A549 (cell line): ENCODE results near the gene ACADL. TPM values are rescaled to one million over a fixed set of nuclear protein-coding genes. Genes with fewer than 3 reads are reported as not detected.
A peak's percentile ranks its signal among the peaks of the same experiment; 100 is the strongest.

Source experiments
- ATAC-seq, 2 experiments: fragments of 200-7000 bp in 1 of 2; fragments of >200 bp in 1 of 2; cut with Nextera tagmentation in 1 of 2; cut with Tn5 transposase in 1 of 2; 3 replicates each; pipeline versions ENCODE4 v1.8.0 to v1.9.1; 2018 to 2020; ENCODE audit warnings: mild to moderate bottlenecking in 1 of 2, moderate library complexity in 1 of 2
- CTCF ChIA-PET: fragments of 300-600 bp; sonication (Branson Sonifier 250); formaldehyde crosslinking; extraction: SDS; loops from one replicate; lab custom pipeline; 2021; ENCODE audit warnings: antibody characterized with exemption, inconsistent platforms; lab: Yijun Ruan, JAX
- POLR2A ChIA-PET: fragments of 350-600 bp; formaldehyde crosslinking; extraction: SDS; loops from one replicate; lab custom pipeline; 2021; ENCODE audit warnings: antibody characterized with exemption, inconsistent platforms; lab: Yijun Ruan, JAX
- DNase-seq, 2 experiments: peaks; one replicate each; pipeline versions ENCODE4 v3.0.0 to v3.0.0-alpha.2; 2011 to 2016; ENCODE audit warnings: low read depth in 1 of 2, low spot score in 1 of 2
- FAIRE-seq: peaks from 2 replicates; lab custom pipeline; 2011; peaks lifted over from hg19 to GRCh38; lab: Jason Lieb, UNC
- H3K27ac ChIP-seq, 2 experiments: fragments of >200 bp; sonication (Bioruptor Twin); formaldehyde crosslinking; 3 replicates each; pipeline ENCODE4 v1.5.1; 2016 to 2017
- H3K4me1 ChIP-seq: fragments of >200 bp; sonication (Bioruptor Twin); formaldehyde crosslinking; 3 replicates; pipeline ENCODE4 v1.6.1; 2016
- H3K4me2 ChIP-seq: fragments of >200 bp; sonication (Bioruptor Twin); formaldehyde crosslinking; 3 replicates; pipeline ENCODE4 v1.6.1; 2016
- H3K4me3 ChIP-seq: fragments of >200 bp; sonication (Bioruptor Twin); formaldehyde crosslinking; 3 replicates; pipeline ENCODE4 v1.5.1; 2016
- H3K9me3 ChIP-seq: fragments of >200 bp; sonication (Bioruptor Twin); formaldehyde crosslinking; 3 replicates; pipeline ENCODE4 v1.6.1; 2016
- CBX2 ChIP-seq: fragments of 200-600 bp; sonication (generic); IDR thresholded peaks from 2 replicates; pipeline ENCODE4 v1.6.1; 2016; ENCODE audit warnings: low read depth, mild to moderate bottlenecking, borderline replicate concordance
- CBX8 ChIP-seq: fragments of 200-600 bp; sonication (generic); IDR thresholded peaks from 2 replicates; pipeline ENCODE4 v1.6.1; 2016
- CHD2 ChIP-seq: fragments of 150-350 bp; IDR thresholded peaks from 2 replicates; pipeline ENCODE4 v1.6.1; 2014; ENCODE audit warnings: low read length; ENCODE audit not compliant: partially characterized antibody
- CHD4 ChIP-seq: fragments of 200-600 bp; sonication (generic); IDR thresholded peaks from 2 replicates; pipeline ENCODE4 v1.6.1; 2016; ENCODE audit warnings: antibody characterized with exemption, mild to moderate bottlenecking, borderline replicate concordance
- EHMT2 ChIP-seq: fragments of 200-600 bp; sonication (generic); IDR thresholded peaks from 2 replicates; pipeline ENCODE4 v1.6.1; 2016; ENCODE audit warnings: antibody characterized with exemption, low read depth, mild to moderate bottlenecking, moderate library complexity
- FOSL2 ChIP-seq, 2 experiments: fragments of 450-650 bp in 1 of 2; fragments of >200 bp in 1 of 2; sonication (Bioruptor Twin) in 1 of 2; formaldehyde crosslinking; IDR thresholded peaks; 2 replicates each; pipeline versions ENCODE4 v1.5.0 to v1.6.1; 2016 to 2020; ENCODE audit warnings: mild to moderate bottlenecking in 1 of 2, moderate library complexity in 1 of 2
- GATA3 ChIP-seq: IDR thresholded peaks from 2 replicates; pipeline ENCODE4 v1.6.1; 2012; ENCODE audit warnings: borderline replicate concordance
- HEYL ChIP-seq: fragments of 250-450 bp; sonication (Bioruptor Pico); IDR thresholded peaks from 2 replicates; pipeline ENCODE4 v1.8.0; 2021; ENCODE audit warnings: mild to moderate bottlenecking, moderate library complexity
- HOXA7 ChIP-seq: fragments of 250-450 bp; sonication (Bioruptor Pico); IDR thresholded peaks from 2 replicates; pipeline ENCODE4 v1.5.0; 2020; ENCODE audit warnings: mild to moderate bottlenecking, moderate library complexity
- HOXB5 ChIP-seq: fragments of 250-450 bp; sonication (Bioruptor Pico); IDR thresholded peaks from 2 replicates; pipeline ENCODE4 v1.5.0; 2020; ENCODE audit warnings: mild to moderate bottlenecking, moderate library complexity
- MAZ ChIP-seq: fragments of 150-350 bp; IDR thresholded peaks from 2 replicates; pipeline ENCODE4 v1.6.1; 2014; ENCODE audit warnings: antibody characterized with exemption, low read depth, low read length, borderline replicate concordance
- MYC ChIP-seq: IDR thresholded peaks from 2 replicates; pipeline ENCODE4 v1.6.1; 2012; ENCODE audit warnings: mild to moderate bottlenecking, inconsistent platforms, low read length, improper control_type of control experiment, borderline replicate concordance
- NFE2L2 ChIP-seq: fragments of 150-350 bp; conservative IDR thresholded peaks from 2 replicates; pipeline ENCODE4 v1.6.1; 2014; ENCODE audit warnings: low read length
- NPAS2 ChIP-seq: fragments of 250-450 bp; sonication (Bioruptor Pico); IDR thresholded peaks from 2 replicates; pipeline ENCODE4 v1.8.0; 2022; ENCODE audit warnings: mild to moderate bottlenecking, moderate library complexity, borderline replicate concordance
- POLR2AphosphoS2 ChIP-seq: conservative IDR thresholded peaks from 2 replicates; pipeline ENCODE4 v1.6.1; 2012; ENCODE audit warnings: low read length, improper control_type of control experiment, inconsistent platforms
- RCOR1 ChIP-seq: fragments of 150-350 bp; IDR thresholded peaks from 2 replicates; pipeline ENCODE4 v1.6.1; 2014; ENCODE audit warnings: antibody characterized with exemption, low read length, low read depth
- RFX5 ChIP-seq: fragments of 450-650 bp; IDR thresholded peaks from 2 replicates; pipeline ENCODE4 v1.7.1; 2014; ENCODE audit warnings: antibody characterized with exemption, mild to moderate bottlenecking, moderate library complexity
- TFCP2L1 ChIP-seq: fragments of 250-450 bp; sonication (Bioruptor Pico); IDR thresholded peaks from 2 replicates; pipeline ENCODE4 v1.5.0; 2021; ENCODE audit warnings: mild to moderate bottlenecking
- ZC3H11A ChIP-seq: fragments of 450-650 bp; IDR thresholded peaks from 2 replicates; pipeline ENCODE4 v1.6.1; 2014; ENCODE audit warnings: antibody characterized with exemption, mild to moderate bottlenecking
- ZSCAN20 ChIP-seq: fragments of 250-450 bp; sonication (Bioruptor Pico); IDR thresholded peaks from 2 replicates; pipeline ENCODE4 v1.8.0; 2022; ENCODE audit warnings: mild to moderate bottlenecking, moderate library complexity
- WGBS: methylation state at CpG from one replicate; pipeline ENCODE4 v1.1.6; 2017; ENCODE audit errors: missing lambda C conversion rate; 5-methylcytosine and 5-hydroxymethylcytosine counted together
- polyA plus RNA-seq, 4 experiments: library from polyadenylated mRNA; depleted of rRNA in 3 of 4; stranded (reverse); fragments of >200 nt; fragmentation: RNase III in 1 of 4; extraction: RNeasy Plus Mini Kit Qiagen cat#74134 plus additional on column Dnase treatment in 1 of 4; gene quantifications; 2 replicates in 3 of 4; 3 replicates in 1 of 4; pipeline ENCODE4 v1.2.3, GENCODE V29; 2011 to 2017
- TF ChIP-seq, protein P1 (sequence below): fragments of >200 bp; sonication (Bioruptor Twin); formaldehyde crosslinking; IDR thresholded peaks from 3 replicates; pipeline ENCODE4 v1.6.1; 2016
- TF ChIP-seq, protein P2 (sequence below): fragments of 250-450 bp; sonication (Bioruptor Pico); IDR thresholded peaks from 2 replicates; pipeline ENCODE4 v1.5.0; 2020; ENCODE audit warnings: low read depth, mild to moderate bottlenecking, moderate library complexity
- TF ChIP-seq, protein P3 (sequence below): fragments of 150-350 bp; IDR thresholded peaks from 2 replicates; pipeline ENCODE4 v1.6.1; 2014; ENCODE audit warnings: low read depth, mild to moderate bottlenecking, low read length
- TF ChIP-seq, protein P4 (sequence below): fragments of 250-450 bp; sonication (Bioruptor Pico); IDR thresholded peaks from 2 replicates; pipeline ENCODE4 v1.5.0; 2021; ENCODE audit warnings: mild to moderate bottlenecking, moderate library complexity, borderline replicate concordance
- TF ChIP-seq, protein P5 (sequence below): fragments of >200 bp; sonication (Bioruptor Twin); formaldehyde crosslinking; IDR thresholded peaks from 2 replicates; pipeline ENCODE4 v1.6.1; 2016

The ACADL gene
- polyA plus RNA-seq, 2 of the 4 experiments (the other 2 are of a cell fraction) = 0.10 TPM; not detected in 1

DNA sequence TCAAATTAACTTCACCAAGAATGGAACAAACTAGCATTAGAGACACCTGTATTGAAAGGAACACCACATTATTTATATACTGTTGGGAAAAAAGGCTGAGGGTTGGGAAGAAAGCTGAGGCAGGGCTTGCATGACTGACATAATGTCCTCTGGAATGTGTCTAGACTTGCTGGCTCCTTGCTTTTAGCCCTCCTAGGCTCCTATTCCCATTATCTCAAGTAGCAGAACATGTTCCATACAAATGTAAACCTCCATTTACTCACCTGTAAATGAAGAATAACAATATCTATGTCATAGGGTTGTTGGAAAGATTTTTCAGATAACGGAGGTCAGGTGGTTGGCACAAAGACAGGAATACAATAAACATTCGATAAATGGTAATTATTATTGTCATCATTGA is 976 bp upstream of the ACADL start:
- POLR2A ChIA-PET = no interaction called here
- no peak overlapping the region for H3K4me3 ChIP-seq
- no peaks in the 10 kb centered on the region for H3K9me3 ChIP-seq
- CTCF ChIA-PET = no interaction called here
- H3K4me1 ChIP-seq = no peaks in the 10 kb centered on the region
- H3K27ac ChIP-seq = no peak overlapping the region
- ATAC-seq (no peak), DNase-seq (no peak), FAIRE-seq (no peak)
- TF ChIP-seq TFCP2L1 (CRISPR knock-in tag) = no peak
- TF ChIP-seq CBX8 = no peak
- TF ChIP-seq RFX5 = no peak
- TF ChIP-seq FOSL2 (IDR thresholded peaks at IDR 0.05) = no peak
- no peak for TF ChIP-seq FOSL2 (CRISPR knock-in tag; IDR thresholded peaks at IDR 0.05)
- no peak for TF ChIP-seq CBX2
- TF ChIP-seq NFE2L2 = no peak
- no peak overlapping the region for H3K4me2 ChIP-seq
- 83% methylated on average over 2 of the region's 2 CpGs for WGBS

DNA sequence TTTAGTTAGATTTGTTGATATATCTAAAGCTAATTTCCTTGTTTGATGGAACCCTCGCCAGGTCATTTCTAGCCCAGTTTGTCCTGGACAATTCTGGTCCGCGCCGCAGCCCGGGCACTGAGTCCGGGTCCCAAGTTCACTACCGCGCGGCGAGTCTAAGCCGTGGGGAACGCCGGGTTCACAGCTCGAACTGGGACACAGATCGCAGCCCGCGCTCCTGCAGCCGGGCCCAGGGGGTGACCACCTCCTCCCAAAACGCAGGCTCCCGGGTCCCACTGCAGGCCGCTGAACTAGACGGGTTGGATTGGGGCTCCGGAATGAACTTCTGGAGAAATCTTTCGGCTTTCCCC is 681 bp downstream of the ACADL start:
- H3K4me2 ChIP-seq = peak overlapping the region; percentile 97
- DNase-seq (peak in 1 of 2 experiments; percentile 3), ATAC-seq (peak; percentile 44 to 72; a peak in 5 of 6 replicates), FAIRE-seq (no peak)
- H3K4me3 ChIP-seq = peak overlapping the region; percentile 63
- no peak for TF ChIP-seq CHD4
- TF ChIP-seq, protein P1, sequence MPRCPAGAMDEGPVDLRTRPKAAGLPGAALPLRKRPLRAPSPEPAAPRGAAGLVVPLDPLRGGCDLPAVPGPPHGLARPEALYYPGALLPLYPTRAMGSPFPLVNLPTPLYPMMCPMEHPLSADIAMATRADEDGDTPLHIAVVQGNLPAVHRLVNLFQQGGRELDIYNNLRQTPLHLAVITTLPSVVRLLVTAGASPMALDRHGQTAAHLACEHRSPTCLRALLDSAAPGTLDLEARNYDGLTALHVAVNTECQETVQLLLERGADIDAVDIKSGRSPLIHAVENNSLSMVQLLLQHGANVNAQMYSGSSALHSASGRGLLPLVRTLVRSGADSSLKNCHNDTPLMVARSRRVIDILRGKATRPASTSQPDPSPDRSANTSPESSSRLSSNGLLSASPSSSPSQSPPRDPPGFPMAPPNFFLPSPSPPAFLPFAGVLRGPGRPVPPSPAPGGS = no peak
- TF ChIP-seq ZSCAN20 (CRISPR knock-in tag) = no peak
- no peak for TF ChIP-seq HOXA7 (CRISPR knock-in tag)
- TF ChIP-seq HOXB5 (CRISPR knock-in tag) = no peak
- TF ChIP-seq, protein P2, sequence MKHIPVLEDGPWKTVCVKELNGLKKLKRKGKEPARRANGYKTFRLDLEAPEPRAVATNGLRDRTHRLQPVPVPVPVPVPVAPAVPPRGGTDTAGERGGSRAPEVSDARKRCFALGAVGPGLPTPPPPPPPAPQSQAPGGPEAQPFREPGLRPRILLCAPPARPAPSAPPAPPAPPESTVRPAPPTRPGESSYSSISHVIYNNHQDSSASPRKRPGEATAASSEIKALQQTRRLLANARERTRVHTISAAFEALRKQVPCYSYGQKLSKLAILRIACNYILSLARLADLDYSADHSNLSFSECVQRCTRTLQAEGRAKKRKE (CRISPR knock-in tag) = no peak
- no peak for TF ChIP-seq FOSL2 (IDR thresholded peaks at IDR 0.05)
- no peak for TF ChIP-seq FOSL2 (CRISPR knock-in tag; IDR thresholded peaks at IDR 0.05)
- no peak for TF ChIP-seq ZC3H11A
- no peak for TF ChIP-seq RFX5
- TF ChIP-seq, protein P3, sequence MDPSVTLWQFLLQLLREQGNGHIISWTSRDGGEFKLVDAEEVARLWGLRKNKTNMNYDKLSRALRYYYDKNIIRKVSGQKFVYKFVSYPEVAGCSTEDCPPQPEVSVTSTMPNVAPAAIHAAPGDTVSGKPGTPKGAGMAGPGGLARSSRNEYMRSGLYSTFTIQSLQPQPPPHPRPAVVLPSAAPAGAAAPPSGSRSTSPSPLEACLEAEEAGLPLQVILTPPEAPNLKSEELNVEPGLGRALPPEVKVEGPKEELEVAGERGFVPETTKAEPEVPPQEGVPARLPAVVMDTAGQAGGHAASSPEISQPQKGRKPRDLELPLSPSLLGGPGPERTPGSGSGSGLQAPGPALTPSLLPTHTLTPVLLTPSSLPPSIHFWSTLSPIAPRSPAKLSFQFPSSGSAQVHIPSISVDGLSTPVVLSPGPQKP = no peak
- TF ChIP-seq MAZ = no peak
- TF ChIP-seq, protein P4, sequence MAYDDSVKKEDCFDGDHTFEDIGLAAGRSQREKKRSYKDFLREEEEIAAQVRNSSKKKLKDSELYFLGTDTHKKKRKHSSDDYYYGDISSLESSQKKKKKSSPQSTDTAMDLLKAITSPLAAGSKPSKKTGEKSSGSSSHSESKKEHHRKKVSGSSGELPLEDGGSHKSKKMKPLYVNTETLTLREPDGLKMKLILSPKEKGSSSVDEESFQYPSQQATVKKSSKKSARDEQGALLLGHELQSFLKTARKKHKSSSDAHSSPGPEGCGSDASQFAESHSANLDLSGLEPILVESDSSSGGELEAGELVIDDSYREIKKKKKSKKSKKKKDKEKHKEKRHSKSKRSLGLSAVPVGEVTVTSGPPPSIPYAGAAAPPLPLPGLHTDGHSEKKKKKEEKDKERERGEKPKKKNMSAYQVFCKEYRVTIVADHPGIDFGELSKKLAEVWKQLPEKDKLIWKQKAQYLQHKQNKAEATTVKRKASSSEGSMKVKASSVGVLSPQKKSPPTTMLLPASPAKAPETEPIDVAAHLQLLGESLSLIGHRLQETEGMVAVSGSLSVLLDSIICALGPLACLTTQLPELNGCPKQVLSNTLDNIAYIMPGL (CRISPR knock-in tag) = no peak
- TF ChIP-seq GATA3 = no peak
- TF ChIP-seq HEYL (CRISPR knock-in tag) = no peak
- ChIA-PET CTCF (no interaction called here), POLR2A (no interaction called here)
- H3K9me3 ChIP-seq = no peaks in the 10 kb centered on the region
- WGBS = 36% methylated on average over 3 of the region's 24 CpGs
- no peaks in the 10 kb centered on the region for H3K4me1 ChIP-seq
- H3K27ac ChIP-seq = peak overlapping the region in 1 of 2 experiments; percentile 36; a peak in 1 of 6 replicates

DNA sequence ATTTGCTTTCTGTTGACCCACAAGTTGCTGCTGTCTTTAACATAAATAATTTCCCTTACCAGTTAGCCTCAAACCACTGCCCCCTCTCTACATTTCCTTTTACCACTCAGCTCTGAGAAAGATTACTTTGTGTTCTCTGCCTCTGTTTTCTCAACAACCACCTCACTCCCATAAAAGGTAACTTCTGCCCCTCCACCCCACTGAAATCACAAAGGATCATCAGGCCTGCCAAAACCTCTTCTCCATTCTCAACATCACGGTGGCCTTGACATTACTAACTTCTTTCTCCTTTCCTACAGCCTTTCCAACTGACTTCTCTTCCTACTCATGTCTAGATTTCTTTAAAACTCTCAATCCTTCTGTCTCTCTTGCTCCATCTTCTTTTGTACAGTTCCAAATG is 10.1 kb downstream of the ACADL start:
- no peak for FAIRE-seq
- Histone ChIP-seq H3K27ac (no peak overlapping the region), H3K9me3 (no peaks in the 10 kb centered on the region), H3K4me1 (no peaks in the 10 kb centered on the region), H3K4me2 (no peak overlapping the region), H3K4me3 (no peak overlapping the region)
- TF ChIP-seq, protein P3 = no peak
- TF ChIP-seq RCOR1 (no peak), POLR2AphosphoS2 (no peak), MYC (no peak), HOXA7 (CRISPR knock-in tag) (no peak), MAZ (no peak), CHD4 (no peak), CHD2 (no peak), NFE2L2 (no peak), EHMT2 (no peak), NPAS2 (CRISPR knock-in tag) (no peak)
- TF ChIP-seq, protein P5, sequence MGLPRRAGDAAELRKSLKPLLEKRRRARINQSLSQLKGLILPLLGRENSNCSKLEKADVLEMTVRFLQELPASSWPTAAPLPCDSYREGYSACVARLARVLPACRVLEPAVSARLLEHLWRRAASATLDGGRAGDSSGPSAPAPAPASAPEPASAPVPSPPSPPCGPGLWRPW = no peak
- no peak for ATAC-seq
- POLR2A ChIA-PET = no interaction called here
- no peak for DNase-seq
- 9% methylated on average over 1 of the region's 1 CpG for WGBS
- CTCF ChIA-PET = interaction anchor here (1.3 to 1.5 kb wide), 2 partner anchors 19 to 254 kb away, joined by 3 to 5 read pairs; no protein-coding TSS in a partner anchor
